ENCODE results near the gene LYAR.
"Not testable (repeated sequence)": the region's sequence is repeated elsewhere in the genome, so short reads cannot be mapped to it uniquely, and the experiment has no call there.

The LYAR gene

DNA sequence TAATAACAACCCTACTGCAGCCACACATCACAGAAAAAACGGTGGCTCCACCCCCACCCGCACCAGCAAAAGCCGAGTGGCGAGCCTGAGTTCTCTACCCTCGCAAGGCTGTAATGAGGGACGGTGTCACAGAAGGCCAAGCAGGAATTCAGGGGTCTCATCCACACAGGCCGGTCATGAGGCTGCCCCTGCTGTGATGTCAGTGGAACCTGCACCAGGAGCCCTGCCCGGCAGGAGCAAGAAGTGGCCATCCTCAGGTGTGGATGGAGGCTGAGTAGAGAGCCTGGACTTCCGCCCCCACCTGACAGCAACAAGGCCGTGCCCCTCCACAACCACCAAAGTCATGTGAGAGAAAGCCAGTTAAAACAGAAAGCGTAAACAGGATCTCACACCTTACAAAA is 20.6 kb downstream of the LYAR start:
- no peak for TF ChIP-seq CTCF (IDR thresholded peaks at IDR 0.05; ENCODE audit: insufficient read depth, low read depth, low read length, missing control alignments)
- DNase-seq (ENCODE audit: low read depth), result no peak
- H3K4me3 ChIP-seq (ENCODE audit: low read depth, low read length), result no peak overlapping the region

- DNase-seq (ENCODE audit: low read depth), result no peak
- no peak for TF ChIP-seq CTCF (IDR thresholded peaks at IDR 0.05; ENCODE audit: insufficient read depth, low read depth, low read length, missing control alignments)
- H3K4me3 ChIP-seq (ENCODE audit: low read depth, low read length), result no peak overlapping the region
These were observed 21.2 kb downstream of the LYAR start for GRCh38 chr4:4268776-4269175.

DNA sequence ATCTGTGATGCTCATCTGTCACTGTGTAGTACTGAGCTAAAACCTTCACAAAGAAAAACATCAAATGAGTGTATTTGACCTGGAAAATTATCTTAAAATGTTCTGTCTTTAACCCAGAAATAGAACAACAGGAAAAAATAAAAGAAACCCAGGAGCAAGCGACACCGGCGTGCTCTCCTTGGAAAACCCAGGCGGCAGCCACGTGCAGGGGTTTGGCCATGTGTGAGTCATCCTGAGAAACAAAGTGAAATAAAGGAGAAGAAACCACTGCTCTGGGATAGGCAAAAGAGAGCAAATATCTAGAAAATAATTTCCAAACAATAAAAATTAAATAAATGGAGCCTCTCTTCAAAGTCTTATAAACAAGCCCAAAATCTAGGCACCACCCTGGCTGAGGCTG is 22.0 kb downstream of the LYAR start:
- TF ChIP-seq CTCF (IDR thresholded peaks at IDR 0.05; ENCODE audit: insufficient read depth, low read depth, low read length, missing control alignments), result no peak
- H3K4me3 ChIP-seq (ENCODE audit: low read depth, low read length), result no peak overlapping the region
- no peak for DNase-seq (ENCODE audit: low read depth)

GRCh38 chr4:4260185-4260751 is 29.7 kb downstream of the LYAR start:
- DNase-seq (ENCODE audit: low read depth), result peak; percentile 63
- no peak overlapping the region for H3K4me3 ChIP-seq (ENCODE audit: low read depth, low read length)
- TF ChIP-seq CTCF (IDR thresholded peaks at IDR 0.05; ENCODE audit: insufficient read depth, low read depth, low read length, missing control alignments), result peak; percentile 22

DNA sequence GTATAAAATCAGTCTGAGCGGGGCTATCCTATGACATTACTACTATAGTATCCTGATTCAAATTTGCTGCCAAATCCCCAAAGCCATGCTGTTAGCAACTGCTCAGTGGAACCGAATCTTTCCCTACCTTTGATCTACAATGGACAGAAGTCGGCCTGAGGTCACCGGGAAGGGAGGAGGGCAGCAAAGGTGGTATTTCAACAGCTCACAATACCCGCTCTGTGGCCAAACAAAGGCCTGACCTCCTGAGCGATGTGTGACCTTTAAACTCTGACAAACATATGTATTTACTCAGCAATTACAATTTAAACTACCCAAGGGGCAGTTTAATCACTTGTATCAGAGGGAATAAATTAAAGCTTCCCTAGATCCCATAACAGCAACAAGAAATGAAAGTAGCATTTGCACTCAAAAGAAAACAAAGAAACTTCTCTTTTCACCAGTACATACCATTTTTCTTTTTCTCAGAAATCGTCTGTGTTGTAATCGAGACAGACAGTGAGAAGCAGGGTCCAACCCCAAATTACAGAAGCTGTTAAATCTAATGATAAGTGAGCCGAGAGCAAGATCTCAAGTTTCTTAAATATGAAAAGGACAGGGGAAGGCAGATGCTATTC is 30.4 kb downstream of the LYAR start:
- no peak for DNase-seq (ENCODE audit: low read depth)
- no peak overlapping the region for H3K4me3 ChIP-seq (ENCODE audit: low read depth, low read length)
- no peak for TF ChIP-seq CTCF (IDR thresholded peaks at IDR 0.05; ENCODE audit: insufficient read depth, low read depth, low read length, missing control alignments)

- DNase-seq (ENCODE audit: low read depth); H3K4me3 ChIP-seq (ENCODE audit: low read depth, low read length): not testable (repeated sequence)
These were observed 32.2 kb downstream of the LYAR start for GRCh38 chr4:4257705-4258104.

DNA sequence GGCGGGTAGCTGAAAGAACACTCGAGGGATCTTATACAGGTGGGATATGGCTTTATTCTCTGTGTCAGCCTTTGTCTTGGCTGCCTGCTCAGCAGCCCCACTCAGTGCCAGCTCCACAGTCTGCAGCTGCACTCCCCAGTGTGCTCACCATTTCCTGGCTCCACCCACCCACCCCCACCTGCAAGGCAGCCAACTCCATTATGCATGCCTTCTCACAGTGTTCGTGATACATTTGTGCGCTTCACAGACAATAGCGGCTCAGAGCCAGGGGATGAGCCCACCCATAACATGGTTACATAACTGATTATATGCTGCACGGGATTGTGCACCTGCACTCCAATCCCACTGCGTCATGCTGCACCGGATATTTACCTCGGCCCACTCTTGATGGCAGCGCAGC is 33.2 kb downstream of the LYAR start:
- no peak overlapping the region for H3K4me3 ChIP-seq (ENCODE audit: low read depth, low read length)
- TF ChIP-seq CTCF (IDR thresholded peaks at IDR 0.05; ENCODE audit: insufficient read depth, low read depth, low read length, missing control alignments), result no peak
- DNase-seq (ENCODE audit: low read depth), result no peak

Data from GM12865 (cell line).